NCI-H146 (cell line): Measurements from ENCODE around the gene SLC50A1.
"Not testable (repeated sequence)": the region's sequence is repeated elsewhere in the genome, so short reads cannot be mapped to it uniquely, and the experiment has no call there.

ENCODE experiments used
- DNase-seq: peaks from one replicate; lab custom pipeline; 2025; lab: John Stamatoyannopoulos, UW

The SLC50A1 gene

GRCh38 chr1:155136748-155137147 lies 1.1 kb downstream of the SLC50A1 start:
- no peak for DNase-seq

GRCh38 chr1:155137154-155137949 lies 1.7 kb downstream of the SLC50A1 start:
- DNase-seq = no peak

- DNase-seq = peak; percentile 84
These were observed 4.4 kb downstream of the SLC50A1 start, which contains the start of gene DPM3 for GRCh38 chr1:155139895-155140629. Gene DPM3, minus strand, starts transcription at chr1:155140531. Its CDS starts 291 bp downstream, at chr1:155140240.

GRCh38 chr1:155140630-155140953 lies 4.9 kb downstream of the SLC50A1 start:
- DNase-seq = no peak

- DNase-seq = no peak
These were observed 6.1 kb downstream of the SLC50A1 start for GRCh38 chr1:155141749-155142148.

- DNase-seq = no peak
These were observed 9.8 kb downstream of the SLC50A1 start for GRCh38 chr1:155145491-155145890.

GRCh38 chr1:155155996-155156643 lies 20.5 kb downstream of the SLC50A1 start:
- DNase-seq = not testable (repeated sequence)

GRCh38 chr1:155158991-155159390 lies 23.3 kb downstream of the SLC50A1 start:
- DNase-seq = peak; percentile 54

- DNase-seq = no peak
These were observed 24.5 kb downstream of the SLC50A1 start for GRCh38 chr1:155160128-155160527.

- DNase-seq = not testable (repeated sequence)
These were observed 27.0 kb downstream of the SLC50A1 start for GRCh38 chr1:155162631-155163030.

GRCh38 chr1:155163785-155164184 lies 28.1 kb downstream of the SLC50A1 start:
- DNase-seq = not testable (repeated sequence)

GRCh38 chr1:155164625-155165024 lies 29.0 kb downstream of the SLC50A1 start:
- not testable (repeated sequence) for DNase-seq

- DNase-seq = no peak
These were observed 30.4 kb downstream of the SLC50A1 start for GRCh38 chr1:155166051-155166470.

GRCh38 chr1:155166471-155167165 lies 31.0 kb downstream of the SLC50A1 start:
- DNase-seq = peak; percentile 43

GRCh38 chr1:155167166-155168104 lies 31.8 kb downstream of the SLC50A1 start:
- DNase-seq = peak; percentile 87

GRCh38 chr1:155168105-155168445 lies 32.4 kb downstream of the SLC50A1 start:
- DNase-seq = not testable (repeated sequence)

GRCh38 chr1:155168456-155169210 lies 33.0 kb downstream of the SLC50A1 start:
- no peak for DNase-seq

GRCh38 chr1:155169541-155169940 lies 33.9 kb downstream of the SLC50A1 start:
- no peak for DNase-seq

- DNase-seq = no peak
These were observed 34.6 kb downstream of the SLC50A1 start for GRCh38 chr1:155170101-155170785.

- DNase-seq = no peak
These were observed 35.2 kb downstream of the SLC50A1 start for GRCh38 chr1:155170806-155171205.
